ENCODE measurements around the gene GMEB2.

The GMEB2 gene

GRCh38 chr20:63539441-63540370 is 87.2 kb downstream of the GMEB2 start:
- no peak for TF ChIP-seq CTCF (IDR thresholded peaks at IDR 0.05; ENCODE audit: control extremely low read depth, extremely low read depth, low read depth, missing control alignments)
- no peak for DNase-seq (ENCODE audit: extremely low spot score)
- POLR2A ChIA-PET, result no interaction called here
- CTCF ChIA-PET, result interaction anchor here (0.8 to 4.2 kb wide), 14 partner anchors 11 to 521 kb away, joined by 3 to 35 read pairs (median 5); partner anchors contain the start of genes PPDPF and TPD52L2

- no peak for DNase-seq (ENCODE audit: extremely low spot score)
- ChIA-PET CTCF (interaction anchor here (0.8 to 4.2 kb wide), 17 partner anchors 11 to 521 kb away, joined by 3 to 35 read pairs (median 8); partner anchors contain the start of genes HELZ2, PPDPF, SAMD10 and TPD52L2), POLR2A (no interaction called here)
- no peak for TF ChIP-seq CTCF (IDR thresholded peaks at IDR 0.05; ENCODE audit: control extremely low read depth, extremely low read depth, low read depth, missing control alignments)
These were observed 87.8 kb downstream of the GMEB2 start for GRCh38 chr20:63539092-63539430.

- peak; percentile 55 for DNase-seq (ENCODE audit: extremely low spot score)
- CTCF ChIA-PET, result interaction anchor here (0.8 to 4.2 kb wide), 44 partner anchors 8 to 581 kb away, joined by 3 to 35 read pairs (median 4); partner anchors contain the start of genes HELZ2, PPDPF, SAMD10 and SRMS
- POLR2A ChIA-PET, result interaction anchor here (0.5 to 1.4 kb wide), 2 partner anchors 18 to 103 kb away, joined by 4 to 5 read pairs; no protein-coding TSS in a partner anchor
- TF ChIP-seq CTCF (IDR thresholded peaks at IDR 0.05; ENCODE audit: control extremely low read depth, extremely low read depth, low read depth, missing control alignments), result peak; percentile 37
These were observed 88.5 kb downstream of the GMEB2 start for GRCh38 chr20:63538204-63539091.
